Thoracic aorta (tissue), 2 donors: ENCODE data around the gene ESF1. TPM values are rescaled to one million over a fixed set of nuclear protein-coding genes. Genes with fewer than 3 reads are reported as not detected.

Source experiments
- ATAC-seq: fragments of 150-250 bp; one replicate; pipeline ENCODE4 v1.8.0; 2017; ENCODE audit warnings: low read depth; ENCODE audit not compliant: insufficient number of reproducible peaks, low FRiP score
- DNase-seq: peaks from one replicate; pipeline ENCODE4 v3.0.0-alpha.2; 2020; ENCODE audit warnings: low spot score
- H3K27ac ChIP-seq, 2 donors: fragments of 200-600 bp; sonication (generic); 1 replicate in 1 of 2; 2 replicates in 1 of 2; pipeline ENCODE4 v1.5.1; 2016; ENCODE audit warnings: mild to moderate bottlenecking in 2 of 2, moderate library complexity in 2 of 2
- H3K27me3 ChIP-seq: fragments of 200-600 bp; sonication (generic); replicated peaks from 2 replicates; pipeline ENCODE4 v1.6.0; 2016; ENCODE audit warnings: mild to moderate bottlenecking; ENCODE audit not compliant: insufficient read depth
- H3K36me3 ChIP-seq: fragments of 200-600 bp; sonication (generic); one replicate; pipeline ENCODE4 v1.5.1; 2016
- H3K4me1 ChIP-seq, 2 donors: fragments of 200-600 bp; sonication (generic); 1 replicate in 1 of 2; 2 replicates in 1 of 2; pipeline versions ENCODE4 v1.5.1 to v1.6.0; 2016; ENCODE audit warnings: low read depth in 2 of 2, mild to moderate bottlenecking in 1 of 2; ENCODE audit not compliant: control insufficient read depth in 1 of 2
- H3K4me3 ChIP-seq: fragments of 200-600 bp; sonication (generic); 2 replicates; pipeline ENCODE4 v1.5.1; 2016; ENCODE audit warnings: mild to moderate bottlenecking
- H3K9me3 ChIP-seq: fragments of 200-600 bp; sonication (generic); 2 replicates; pipeline ENCODE4 v1.5.1; 2016
- CTCF ChIP-seq: fragments of 200-600 bp; sonication (generic); IDR thresholded peaks from one replicate; pipeline ENCODE4 v1.5.1; 2019; ENCODE audit warnings: antibody characterized with exemption
- total RNA-seq, 2 donors: library from RNA; depleted of rRNA; stranded (reverse); fragments of >200 nt; gene quantifications; one replicate each; pipeline versions ENCODE4 v1.1.0 to v1.2.3, GENCODE V29; 2016

Gene ESF1
- 10 to 100 TPM in 1 of 2 donors, 1 to 10 TPM in 1; 9.2 to 22.8 TPM for total RNA-seq

GRCh38 chr20:13784893-13785715, at the start of gene ESF1, which contains the start of gene NDUFAF5:
ESF1 (minus strand) TSS chr20:13784919; CDS start chr20:13783140, 1,779 bp downstream.
NDUFAF5 (plus strand) TSS chr20:13785028; CDS start chr20:13785069, 41 bp downstream.
- peaks cover 21 to 24% of the 10 kb centered on the region in 2 donors for H3K4me1 ChIP-seq
- peaks cover 7% of the 10 kb centered on the region for H3K36me3 ChIP-seq
- no peaks in the 10 kb centered on the region for H3K9me3 ChIP-seq
- H3K4me3 ChIP-seq: peak within 1 kb of the TSS; percentile 82
- no peaks in the 10 kb centered on the region for H3K27me3 ChIP-seq
- TF ChIP-seq CTCF: no peak
- H3K27ac ChIP-seq: peak within 1 kb of the TSS; percentile 60 to 85
- ATAC-seq: peak; percentile 95
- peak; percentile 79 for DNase-seq

GRCh38 chr20:13831476-13831875, 46.8 kb upstream of the ESF1 start:
- no peak for TF ChIP-seq CTCF
- Histone ChIP-seq H3K27ac (no peak overlapping the region), H3K4me3 (no peak overlapping the region), H3K4me1 (no peaks in the 10 kb centered on the region), H3K36me3 (no peaks in the 10 kb centered on the region), H3K9me3 (no peaks in the 10 kb centered on the region), H3K27me3 (no peaks in the 10 kb centered on the region)
- no peak for DNase-seq
- ATAC-seq: no peak

GRCh38 chr20:13825465-13825864, 40.7 kb upstream of the ESF1 start:
- H3K27ac ChIP-seq: no peak overlapping the region
- DNase-seq (no peak), ATAC-seq (no peak)
- TF ChIP-seq CTCF: no peak
- no peaks in the 10 kb centered on the region for H3K4me1 ChIP-seq
- no peaks in the 10 kb centered on the region for H3K36me3 ChIP-seq
- no peaks in the 10 kb centered on the region for H3K27me3 ChIP-seq
- H3K4me3 ChIP-seq: no peak overlapping the region
- no peaks in the 10 kb centered on the region for H3K9me3 ChIP-seq

- H3K36me3 ChIP-seq: no peaks in the 10 kb centered on the region
- no peaks in the 10 kb centered on the region for H3K4me1 ChIP-seq
Measured at GRCh38 chr20:13824459-13824858, 39.7 kb upstream of the ESF1 start.

More at GRCh38 chr20:13824459-13824858, 39.7 kb upstream of the ESF1 start:
- ATAC-seq (no peak), DNase-seq (no peak)
- Histone ChIP-seq H3K27ac (no peak overlapping the region), H3K9me3 (no peaks in the 10 kb centered on the region), H3K27me3 (no peaks in the 10 kb centered on the region), H3K4me3 (no peak overlapping the region)
- no peak for TF ChIP-seq CTCF
